Lower leg skin (tissue), 3 donors: Measurements from ENCODE around the gene PODXL2.

Experiments used
- POLR2A ChIP-seq, 2 donors: fragments of 450-650 bp; IDR thresholded peaks; one replicate each; pipeline ENCODE4 v1.6.1; 2016 to 2017; ENCODE audit warnings: antibody characterized with exemption in 2 of 2, mild to moderate bottlenecking in 1 of 2, moderate library complexity in 1 of 2
- TF ChIP-seq, protein P1 (sequence below), 3 donors: fragments of 450-650 bp; IDR thresholded peaks; one replicate each; pipeline ENCODE4 v1.5.1; 2016; ENCODE audit warnings: antibody characterized with exemption in 3 of 3, mild to moderate bottlenecking in 3 of 3, moderate library complexity in 2 of 3

GRCh38 chr3:127585813-127586413, 43.1 kb upstream of the PODXL2 start:
- TF ChIP-seq POLR2A (IDR thresholded peaks at IDR 0.05) = no peak
- TF ChIP-seq, protein P1, sequence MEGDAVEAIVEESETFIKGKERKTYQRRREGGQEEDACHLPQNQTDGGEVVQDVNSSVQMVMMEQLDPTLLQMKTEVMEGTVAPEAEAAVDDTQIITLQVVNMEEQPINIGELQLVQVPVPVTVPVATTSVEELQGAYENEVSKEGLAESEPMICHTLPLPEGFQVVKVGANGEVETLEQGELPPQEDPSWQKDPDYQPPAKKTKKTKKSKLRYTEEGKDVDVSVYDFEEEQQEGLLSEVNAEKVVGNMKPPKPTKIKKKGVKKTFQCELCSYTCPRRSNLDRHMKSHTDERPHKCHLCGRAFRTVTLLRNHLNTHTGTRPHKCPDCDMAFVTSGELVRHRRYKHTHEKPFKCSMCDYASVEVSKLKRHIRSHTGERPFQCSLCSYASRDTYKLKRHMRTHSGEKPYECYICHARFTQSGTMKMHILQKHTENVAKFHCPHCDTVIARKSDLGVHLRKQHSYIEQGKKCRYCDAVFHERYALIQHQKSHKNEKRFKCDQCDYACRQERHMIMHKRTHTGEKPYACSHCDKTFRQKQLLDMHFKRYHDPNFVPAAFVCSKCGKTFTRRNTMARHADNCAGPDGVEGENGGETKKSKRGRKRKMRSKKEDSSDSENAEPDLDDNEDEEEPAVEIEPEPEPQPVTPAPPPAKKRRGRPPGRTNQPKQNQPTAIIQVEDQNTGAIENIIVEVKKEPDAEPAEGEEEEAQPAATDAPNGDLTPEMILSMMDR (IDR thresholded peaks at IDR 0.05) = no peak
